ENCODE results near the gene AKAP3. TPM values are rescaled to one million over a fixed set of nuclear protein-coding genes. Genes with fewer than 3 reads are reported as not detected.

Gene AKAP3
- polyA plus RNA-seq, 1 donor (not counting 4 experiments of a cell fraction or from before 2014, with no cell fraction given) = 0.72 TPM

GRCh38 chr12:4567073-4567881 lies 81.6 kb downstream of the AKAP3 start:
- Histone ChIP-seq H3K4me3 (ENCODE audit: control insufficient read depth in 2 of 3, extremely low read depth in 1 of 3, insufficient read depth in 2 of 3, low read depth in 1 of 3, low read length in 3 of 3) (no peak overlapping the region), H3K27me3 (ENCODE audit: control insufficient read depth, extremely low read depth, insufficient read depth, low read length) (peaks cover 3% of the 10 kb centered on the region), H3K9me1 (ENCODE audit: control insufficient read depth, extremely low read depth, insufficient read depth, low read length) (no peaks in the 10 kb centered on the region), H3K36me3 (ENCODE audit: control insufficient read depth in 2 of 2, extremely low read depth in 1 of 2, insufficient read depth in 2 of 2, low read length in 2 of 2) (no peaks in the 10 kb centered on the region), H3K9ac (ENCODE audit: control insufficient read depth, extremely low read depth, insufficient read depth, low read length) (no peak overlapping the region), H3K27ac (ENCODE audit: control insufficient read depth, insufficient read depth, low read length) (no peak overlapping the region), H2AFZ (ENCODE audit: control insufficient read depth, low read length) (no peak overlapping the region), H4K20me1 (ENCODE audit: control insufficient read depth, extremely low read depth, insufficient read depth, low read length) (no peaks in the 10 kb centered on the region), H3K79me2 (ENCODE audit: control insufficient read depth, insufficient read depth, low read length) (no peaks in the 10 kb centered on the region), H3K9me3 (ENCODE audit: control insufficient read depth, low read depth, low read length) (no peaks in the 10 kb centered on the region), H3K4me1 (ENCODE audit: control insufficient read depth, extremely low read depth, insufficient read depth, low read length) (no peaks in the 10 kb centered on the region), H3K4me2 (ENCODE audit: control insufficient read depth, extremely low read depth, insufficient read depth, low read depth, low read length) (no peak overlapping the region)
- no peak for DNase-seq (ENCODE audit: low read depth, low spot score)
- no peak for FAIRE-seq
- dilution Hi-C loops (cut with MboI; ENCODE audit: extremely low pct_ligation_motif_present, low sequenced_read_pairs) = no loop called here
- TF ChIP-seq EZH2 (IDR thresholded peaks at IDR 0.05; ENCODE audit: low read length) = no peak
- TF ChIP-seq CTCF (optimal IDR thresholded peaks at IDR 0.05 in 1 of 3, IDR thresholded peaks at IDR 0.05 in 1 of 3, conservative IDR thresholded peaks at IDR 0.05 in 1 of 3; ENCODE audit: extremely low read depth in 1 of 3, insufficient read depth in 2 of 3, low read length in 3 of 3) = no peak

GRCh38 chr12:4566474-4566873 lies 82.4 kb downstream of the AKAP3 start:
- H4K20me1 ChIP-seq (ENCODE audit: control insufficient read depth, extremely low read depth, insufficient read depth, low read length) = no peaks in the 10 kb centered on the region
- H2AFZ ChIP-seq (ENCODE audit: control insufficient read depth, low read length) = no peak overlapping the region
- no peak overlapping the region for H3K27ac ChIP-seq (ENCODE audit: control insufficient read depth, insufficient read depth, low read length)
- peaks cover 4% of the 10 kb centered on the region for H3K27me3 ChIP-seq (ENCODE audit: control insufficient read depth, extremely low read depth, insufficient read depth, low read length)
- dilution Hi-C loops (cut with MboI; ENCODE audit: extremely low pct_ligation_motif_present, low sequenced_read_pairs) = no loop called here
- H3K4me2 ChIP-seq (ENCODE audit: control insufficient read depth, extremely low read depth, insufficient read depth, low read depth, low read length) = no peak overlapping the region
- no peak overlapping the region for H3K4me3 ChIP-seq (ENCODE audit: control insufficient read depth in 2 of 3, extremely low read depth in 1 of 3, insufficient read depth in 2 of 3, low read depth in 1 of 3, low read length in 3 of 3)
- H3K9me1 ChIP-seq (ENCODE audit: control insufficient read depth, extremely low read depth, insufficient read depth, low read length) = no peaks in the 10 kb centered on the region
- TF ChIP-seq CTCF (optimal IDR thresholded peaks at IDR 0.05 in 1 of 3, IDR thresholded peaks at IDR 0.05 in 1 of 3, conservative IDR thresholded peaks at IDR 0.05 in 1 of 3; ENCODE audit: extremely low read depth in 1 of 3, insufficient read depth in 2 of 3, low read length in 3 of 3) (no peak), EZH2 (IDR thresholded peaks at IDR 0.05; ENCODE audit: low read length) (no peak)
- FAIRE-seq = no peak
- no peaks in the 10 kb centered on the region for H3K9me3 ChIP-seq (ENCODE audit: control insufficient read depth, low read depth, low read length)
- no peak for DNase-seq (ENCODE audit: low read depth, low spot score)
- no peaks in the 10 kb centered on the region for H3K36me3 ChIP-seq (ENCODE audit: control insufficient read depth in 2 of 2, extremely low read depth in 1 of 2, insufficient read depth in 2 of 2, low read length in 2 of 2)
- H3K4me1 ChIP-seq (ENCODE audit: control insufficient read depth, extremely low read depth, insufficient read depth, low read length) = no peaks in the 10 kb centered on the region
- no peak overlapping the region for H3K9ac ChIP-seq (ENCODE audit: control insufficient read depth, extremely low read depth, insufficient read depth, low read length)
- no peaks in the 10 kb centered on the region for H3K79me2 ChIP-seq (ENCODE audit: control insufficient read depth, insufficient read depth, low read length)

Other genes with a start within 250 kb of the AKAP3 start
- not detected in 3 replicates for gene FGF6, start 203.2 kb downstream of the AKAP3 start, polyA plus RNA-seq
- 2.6 to 13.0 TPM (median 8.6 TPM) in 3 replicates for gene RAD51AP1, start 110.2 kb downstream of the AKAP3 start, polyA plus RNA-seq
- 43.0 to 64.6 TPM (median 60.1 TPM) in 3 replicates for gene DYRK4, start 86.8 kb downstream of the AKAP3 start, polyA plus RNA-seq
- 68.0 to 94.6 TPM (median 84.6 TPM) in 3 replicates for gene NDUFA9, start 63 bp upstream of the AKAP3 start, polyA plus RNA-seq
- gene GALNT8, start 71.3 kb upstream of the AKAP3 start, polyA plus RNA-seq = 0.10 to 0.14 TPM in 2 of 3 replicates, not detected in the other

Measured in keratinocyte (primary cell).